ENCODE data around the gene ETFRF1.

The ETFRF1 gene

DNA sequence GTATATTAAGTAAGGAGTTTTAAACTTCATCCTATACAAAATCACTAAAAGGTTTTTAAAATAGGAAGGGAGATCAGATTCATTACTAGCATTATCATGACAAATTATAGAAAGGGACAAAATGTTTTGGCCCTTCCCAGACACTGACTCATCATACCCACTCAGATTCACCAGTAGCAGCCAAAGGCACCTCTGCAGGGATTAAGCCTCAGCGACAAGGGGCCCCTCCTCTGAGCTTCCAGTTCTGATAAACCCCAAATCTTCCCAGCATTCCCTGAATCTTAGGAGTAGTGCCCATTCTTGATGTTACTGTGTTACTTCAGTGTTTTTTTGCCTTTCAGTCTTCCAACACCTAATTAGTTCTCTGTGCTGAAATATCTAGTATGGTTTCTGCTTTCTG, 41.2 kb downstream of the ETFRF1 start:
- no peak for DNase-seq

DNA sequence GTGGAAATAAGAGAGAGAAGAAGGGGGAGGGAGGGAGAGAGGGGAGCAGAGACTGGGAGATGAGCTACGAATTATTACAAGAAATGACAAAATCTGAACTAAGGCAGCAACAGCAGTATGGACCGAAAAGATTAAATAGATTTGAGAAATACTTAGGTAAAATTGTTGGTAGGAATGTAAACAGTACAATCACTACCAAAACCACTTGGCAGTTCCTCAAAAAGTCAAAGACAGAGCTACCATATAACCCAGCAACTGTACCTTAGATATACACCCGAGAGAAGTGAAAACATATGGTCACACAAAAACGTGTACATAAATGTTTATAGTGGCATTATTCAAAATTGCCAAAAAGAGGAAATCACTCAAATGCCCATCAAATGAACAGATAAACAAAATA, 41.6 kb downstream of the ETFRF1 start:
- DNase-seq: no peak

DNA sequence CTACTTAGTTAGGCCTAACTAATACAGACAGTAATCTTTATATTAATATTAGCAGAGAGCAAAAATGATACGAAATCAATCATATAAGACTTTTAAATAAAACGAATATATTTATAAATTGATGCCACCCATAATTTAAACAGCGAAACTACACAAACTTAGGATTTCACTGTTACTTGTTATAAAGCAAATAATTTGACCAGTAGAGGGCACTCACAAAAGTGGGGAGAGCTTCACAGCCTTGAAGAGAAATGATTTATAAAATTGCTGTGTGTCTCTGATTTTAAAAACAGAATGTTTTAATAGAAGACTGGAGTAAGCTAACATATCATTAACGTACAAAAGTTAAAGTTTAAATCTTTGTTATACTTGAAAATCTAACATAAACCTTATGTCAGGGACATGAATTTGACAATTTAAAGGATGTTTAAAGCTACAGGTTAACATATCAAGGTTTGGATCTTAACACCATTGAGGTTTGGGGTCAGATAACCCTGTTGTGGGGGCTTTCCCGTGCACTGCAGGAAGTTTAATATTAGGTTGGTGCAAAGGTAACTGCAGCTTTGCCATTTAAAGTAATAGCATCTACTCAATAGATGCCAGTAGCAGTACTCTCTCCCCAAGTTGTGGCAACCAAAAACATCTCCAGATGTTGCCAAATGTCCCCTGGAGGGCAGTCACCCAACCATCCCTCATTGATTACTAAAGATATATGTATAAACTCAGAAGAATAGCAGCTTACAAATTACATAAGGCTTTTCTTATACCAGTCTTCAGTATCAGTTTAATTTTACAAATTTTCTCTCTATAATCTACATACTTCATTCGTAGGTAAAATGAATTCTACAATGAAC, 46.4 kb downstream of the ETFRF1 start:
- no peak for DNase-seq

DNA sequence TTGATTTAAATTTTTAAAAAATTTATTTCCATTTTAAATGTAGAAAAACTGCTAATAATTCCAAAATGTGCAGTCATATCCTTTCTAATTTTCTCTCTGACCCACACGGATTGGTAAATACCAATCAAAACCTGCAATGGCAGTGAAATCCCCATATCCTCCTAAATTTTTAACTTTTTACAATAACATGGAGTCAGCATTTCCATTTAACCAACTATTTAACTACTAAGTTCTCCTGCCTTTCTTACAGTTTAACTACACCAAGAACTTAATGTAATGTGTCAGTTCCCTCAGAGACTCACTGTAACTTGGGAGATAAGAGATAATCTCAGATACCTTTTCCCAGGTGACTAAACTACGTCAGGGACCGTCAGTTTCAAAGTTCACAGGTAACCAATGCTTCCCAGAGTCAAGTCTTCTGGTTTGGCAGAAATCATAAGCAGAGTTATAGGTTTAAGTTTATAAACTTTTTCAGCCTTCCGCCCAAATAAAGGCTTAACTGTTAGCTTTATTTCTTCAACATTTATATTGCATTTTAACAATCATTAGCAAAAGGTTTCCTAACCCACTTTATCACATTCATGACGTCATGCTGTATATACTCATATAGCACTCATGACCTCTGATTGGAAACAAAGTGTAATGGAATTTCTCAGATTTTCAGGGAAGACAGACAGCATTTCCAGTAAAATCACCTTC, 48.1 kb downstream of the ETFRF1 start:
- no peak for DNase-seq

DNA sequence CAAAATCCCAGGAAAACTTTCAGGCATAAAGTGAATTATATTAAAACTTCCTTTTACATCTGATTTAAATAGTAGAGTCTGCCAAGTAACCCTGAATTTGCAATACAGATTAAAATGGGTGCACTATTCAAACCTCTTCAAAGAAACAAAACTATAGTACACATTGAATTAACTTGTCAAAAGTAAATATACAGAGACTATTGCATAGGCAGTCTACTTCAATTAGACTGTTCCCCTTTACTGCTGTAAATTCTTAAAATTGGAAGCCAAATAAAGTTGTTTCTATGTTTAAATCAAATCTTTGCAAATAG, 48.6 kb downstream of the ETFRF1 start:
- DNase-seq: no peak

DNA sequence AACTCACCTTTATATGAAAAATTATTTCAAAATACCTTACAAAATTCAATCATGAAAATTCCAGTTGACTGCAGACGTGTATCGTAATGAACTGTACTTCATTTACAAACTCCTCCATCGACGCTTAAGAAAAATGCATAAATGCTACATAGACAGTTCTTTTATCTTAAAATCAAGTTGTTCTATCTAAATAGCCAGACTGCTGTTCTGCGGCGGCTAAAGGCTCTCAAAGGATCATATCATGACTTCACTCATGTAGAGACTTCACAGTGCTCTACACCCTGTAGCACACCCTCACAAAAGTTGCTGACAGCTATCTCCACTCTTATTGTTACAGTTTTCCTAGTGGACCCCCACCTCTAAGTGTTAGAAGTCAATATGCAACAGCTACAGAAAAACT, 50.5 kb downstream of the ETFRF1 start:
- DNase-seq: no peak

DNA sequence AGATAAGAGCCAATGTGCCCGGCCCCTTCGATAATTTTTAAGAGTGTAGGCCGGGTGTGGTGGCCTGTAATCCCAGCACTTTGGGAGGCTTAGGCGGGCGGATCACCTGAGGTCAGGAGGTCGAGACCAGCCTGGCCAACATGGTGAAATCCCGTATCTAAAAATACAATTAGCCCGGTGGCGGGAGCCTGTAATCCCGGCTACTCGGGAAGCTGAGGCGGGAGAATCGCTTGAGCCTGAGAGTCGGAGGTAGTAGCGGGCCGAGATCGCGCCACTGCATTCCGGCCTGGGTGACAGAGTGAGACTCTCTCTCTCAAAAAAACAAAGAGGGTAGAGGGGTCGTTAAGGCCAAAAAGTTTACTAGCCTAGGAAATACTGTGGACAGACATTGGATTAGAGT, 53.1 kb downstream of the ETFRF1 start:
- no peak for DNase-seq

DNA sequence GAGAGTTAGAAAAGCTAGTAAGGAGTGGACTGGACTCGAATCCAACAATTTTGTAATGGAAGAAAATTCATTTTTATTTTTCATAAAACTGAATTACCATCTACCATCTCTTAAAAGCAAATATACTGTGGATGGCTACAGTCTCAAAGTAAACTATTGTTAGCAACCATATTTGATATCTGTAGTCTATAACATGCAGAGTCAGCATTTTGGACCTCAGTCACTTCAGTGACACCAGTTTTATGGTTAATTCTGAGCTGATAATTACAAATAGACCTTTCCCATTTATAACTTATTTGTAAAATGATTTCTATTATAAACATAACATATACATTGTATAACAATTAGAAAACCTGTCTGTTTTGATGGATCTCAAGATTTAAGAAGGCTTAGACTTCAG, 53.7 kb downstream of the ETFRF1 start:
- DNase-seq: no peak

DNA sequence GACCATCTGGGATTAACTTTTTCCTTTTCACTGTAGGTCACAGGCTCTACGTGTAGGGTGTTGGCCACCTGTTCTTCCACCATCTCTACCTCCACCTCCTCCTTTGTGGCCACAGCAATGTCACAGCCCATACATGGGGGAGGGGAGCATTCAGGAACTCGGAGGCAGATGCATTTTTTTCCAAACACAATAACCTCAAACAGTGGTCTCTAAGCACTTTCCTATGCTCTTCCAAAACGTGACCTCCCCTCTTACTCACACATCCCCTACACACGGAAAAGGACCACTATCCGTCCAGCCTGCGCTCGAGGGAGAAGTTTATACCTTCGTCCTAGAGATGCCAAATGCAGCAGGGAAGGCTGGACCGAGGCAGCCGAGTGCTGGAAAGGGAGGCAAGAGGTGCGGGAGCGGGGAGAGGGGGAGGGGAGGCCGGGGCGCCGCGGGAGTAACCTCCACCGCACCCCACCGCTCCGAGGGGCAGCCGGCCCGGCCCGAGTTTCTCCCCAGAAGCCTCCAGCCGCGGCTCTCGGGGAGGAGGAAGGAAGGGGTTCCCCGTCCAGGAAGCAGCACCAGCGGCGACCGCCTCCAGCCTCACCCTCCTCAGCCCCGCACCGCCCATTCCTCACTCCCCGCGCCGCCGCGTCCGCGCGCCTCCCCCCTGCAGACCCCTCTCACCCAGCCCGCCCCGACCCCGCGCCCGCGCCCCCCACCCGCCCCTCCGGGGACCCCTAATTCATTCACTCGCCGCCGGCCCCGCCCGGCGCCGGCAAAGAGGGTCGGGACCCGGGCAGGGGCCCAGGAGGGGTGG, 55.1 kb downstream of the ETFRF1 start:
- DNase-seq: peak in 10 of 14 donors; percentile 19 to 68 (median 54)

DNA sequence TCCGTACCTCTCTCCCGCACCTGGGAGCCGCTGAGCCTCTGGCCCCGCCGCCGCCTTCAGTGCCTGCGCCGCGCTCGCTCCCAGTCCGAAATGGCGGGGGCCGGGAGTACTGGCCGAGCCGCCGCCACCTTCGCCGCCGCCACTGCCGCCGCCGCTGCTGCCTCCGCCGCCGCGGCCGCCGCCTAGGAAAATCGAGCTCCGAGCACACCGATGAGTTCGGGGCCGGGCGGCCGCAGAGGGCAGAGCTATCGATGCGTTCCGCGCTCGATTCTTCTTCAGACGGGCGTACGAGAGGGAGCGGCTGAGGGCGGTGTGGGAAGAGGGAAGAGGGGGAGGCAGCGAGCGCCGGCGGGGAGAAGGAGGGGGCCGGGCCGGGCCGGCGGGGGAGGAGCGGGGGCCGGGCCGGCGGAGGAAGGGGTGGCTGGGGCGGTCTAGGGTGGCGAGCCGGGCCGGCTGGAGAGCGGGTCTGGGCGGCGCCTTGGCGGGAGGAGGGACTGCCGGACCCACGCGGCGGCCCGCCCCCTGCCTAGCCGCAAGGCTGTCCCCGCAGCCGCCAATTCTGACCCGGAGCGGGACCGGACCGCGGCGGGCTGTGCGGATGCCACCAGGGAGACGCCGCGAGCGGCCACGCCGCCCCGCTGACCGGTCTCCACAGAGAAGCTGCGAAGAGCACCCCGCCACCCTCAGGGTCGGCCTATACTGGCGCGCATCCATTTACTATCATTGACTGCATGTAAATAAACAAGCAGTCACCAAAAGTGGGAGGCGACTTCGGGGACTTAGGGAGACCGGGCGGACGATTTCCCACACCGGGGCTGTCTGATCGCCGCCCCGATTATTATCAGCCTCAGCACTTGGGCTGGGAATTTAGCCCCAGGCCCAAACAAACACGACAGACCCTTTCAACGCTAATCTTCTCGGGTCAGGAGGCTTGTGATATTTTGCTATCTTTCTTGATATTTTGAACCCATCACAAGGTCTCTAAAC, 56.0 kb downstream of the ETFRF1 start, which contains the start of gene KRAS:
Gene KRAS, minus strand, starts transcription at position 186 of the 987 bp plus-strand sequence.
- DNase-seq: peak; percentile 55 to 94 (median 89)

DNA sequence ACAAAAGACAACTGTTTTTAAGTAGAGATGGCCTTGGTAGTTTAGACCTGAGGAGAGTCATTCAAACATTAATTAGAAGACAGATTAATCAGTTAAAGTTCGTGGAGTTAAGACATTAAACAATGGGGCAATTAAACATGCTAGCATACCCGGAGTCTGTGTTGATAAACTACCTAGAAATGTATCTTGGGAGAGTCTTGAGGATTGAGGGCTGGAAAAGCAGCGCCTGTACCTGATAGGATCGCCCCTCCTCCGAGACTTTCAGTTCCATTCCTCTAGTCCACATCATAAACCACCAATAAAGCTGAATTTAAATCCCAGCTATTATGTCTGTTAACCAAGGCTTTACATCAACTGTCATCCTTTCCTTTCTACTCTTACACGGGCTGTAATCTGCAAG, 56.7 kb downstream of the ETFRF1 start:
- no peak for DNase-seq

DNA sequence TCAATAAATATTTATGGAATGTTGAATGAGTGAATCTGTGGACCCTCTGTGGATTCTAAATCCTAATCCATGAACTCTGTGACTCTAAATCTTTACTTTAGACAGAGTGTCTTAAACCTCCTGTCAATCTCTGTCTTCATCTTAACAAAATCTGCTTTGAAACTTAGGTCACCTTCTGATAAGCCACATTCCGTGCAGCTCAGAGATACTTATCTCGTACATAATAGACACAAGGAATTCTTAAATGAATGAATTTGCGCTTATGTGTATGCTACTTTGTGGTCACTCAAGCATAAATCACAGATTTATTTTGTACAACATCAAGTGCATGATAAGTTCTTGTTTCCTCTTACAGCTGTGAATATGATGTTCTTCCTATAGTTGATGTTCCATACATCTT, 57.9 kb downstream of the ETFRF1 start:
- DNase-seq: no peak

DNA sequence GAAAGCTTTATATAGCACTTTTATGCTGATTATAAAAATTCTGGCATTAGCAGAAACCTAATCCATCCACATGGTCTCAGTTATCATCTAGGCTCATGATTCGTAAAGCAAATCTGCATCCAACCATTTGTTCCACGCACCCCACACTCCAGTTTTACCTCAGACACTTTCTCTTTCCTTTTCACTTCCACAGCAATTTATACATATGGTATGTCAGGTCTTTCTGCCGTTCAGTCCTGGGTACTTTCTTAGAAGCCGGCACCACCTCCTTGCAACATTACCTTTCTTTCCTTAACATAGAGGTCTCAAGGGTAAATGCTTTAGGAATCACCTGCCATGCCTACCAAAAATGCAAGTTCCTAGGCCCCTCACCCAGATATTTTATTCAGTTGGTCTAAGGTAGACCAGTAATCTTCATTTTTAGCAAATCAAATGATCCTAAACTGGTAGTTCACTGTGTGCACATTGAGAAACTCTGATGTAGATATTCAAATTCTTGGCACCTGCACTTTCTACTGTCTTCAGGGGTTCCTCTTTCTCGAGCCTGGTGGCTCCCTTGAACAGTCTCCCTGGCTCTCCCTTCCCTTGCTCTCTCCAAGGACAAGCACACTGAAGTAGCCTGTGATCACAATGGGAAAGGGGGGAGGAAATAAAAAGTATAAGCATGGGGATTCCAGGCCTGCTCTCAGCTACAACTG, 58.5 kb downstream of the ETFRF1 start:
- no peak for DNase-seq

DNA sequence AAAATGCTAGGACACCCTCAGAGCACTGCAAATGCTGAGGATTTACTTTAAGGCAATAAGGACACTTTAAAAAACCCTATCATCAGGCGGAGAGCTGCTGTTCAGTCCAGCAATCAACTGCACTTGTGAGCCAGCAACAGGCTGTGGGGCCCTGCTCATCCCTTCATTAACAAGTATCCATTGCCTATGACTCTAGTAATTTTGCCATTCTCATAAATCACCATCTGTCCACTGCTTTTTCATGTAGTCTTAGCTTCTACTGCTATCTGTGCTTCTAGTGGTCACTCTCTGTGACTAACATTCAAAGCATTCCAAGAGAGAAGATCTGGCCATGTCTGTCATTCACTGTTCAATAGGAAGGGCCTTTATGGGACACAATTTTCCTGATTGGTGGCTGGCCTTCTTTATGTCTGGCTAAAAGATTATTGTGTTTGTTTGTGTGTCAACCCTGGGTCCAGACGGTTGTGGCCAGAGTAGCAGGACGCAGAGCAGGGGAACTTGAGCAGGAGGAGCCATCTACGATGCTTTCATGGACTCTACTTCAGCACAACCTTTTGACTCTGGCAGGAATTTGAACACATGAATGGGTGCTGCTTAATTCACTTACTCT, 59.3 kb downstream of the ETFRF1 start:
- no peak for DNase-seq
